NB4 (cell line): ENCODE measurements around the gene CLIP4.

ENCODE experiments used
- DNase-seq: peaks from one replicate; pipeline ENCODE4 v3.0.0; 2010; ENCODE audit warnings: low read depth
- H3K4me3 ChIP-seq: one replicate; pipeline ENCODE4 v1.5.1; 2011; ENCODE audit warnings: mild to moderate bottlenecking, low read depth, low read length, moderate library complexity
- CTCF ChIP-seq: IDR thresholded peaks from one replicate; pipeline ENCODE4 v1.5.1; 2012; ENCODE audit warnings: low read depth, low read length
- MAX ChIP-seq: IDR thresholded peaks from 2 replicates; pipeline ENCODE4 v1.6.1; 2011; ENCODE audit warnings: low read depth, low read length
- MYC ChIP-seq: IDR thresholded peaks from 2 replicates; pipeline ENCODE4 v1.6.1; 2011; ENCODE audit warnings: low read depth, low read length
- POLR2A ChIP-seq: IDR thresholded peaks from 2 replicates; pipeline ENCODE4 v1.6.1; 2011; ENCODE audit warnings: mild to moderate bottlenecking; ENCODE audit not compliant: insufficient read length; ENCODE audit errors: extremely low read depth

The CLIP4 gene

DNA sequence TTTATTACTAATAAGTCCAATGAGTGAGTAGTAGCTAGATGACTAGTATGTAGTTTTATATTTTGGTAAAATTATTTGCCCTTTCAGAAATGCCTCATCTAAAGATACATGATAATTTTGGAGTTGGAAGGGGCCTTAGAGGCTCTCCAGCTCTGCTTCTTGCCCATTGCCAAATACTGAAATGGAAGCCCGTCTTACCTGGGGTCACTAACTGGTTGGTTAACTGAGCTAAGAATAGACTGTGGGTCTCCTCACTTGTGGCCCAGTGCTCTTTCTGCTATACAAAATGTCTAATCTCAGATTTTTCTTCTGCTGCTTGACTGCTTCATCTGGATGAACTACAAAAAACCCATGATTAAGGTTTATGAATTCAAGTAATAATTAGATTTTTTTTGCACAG, 67.1 kb downstream of the CLIP4 start:
- DNase-seq: no peak
- TF ChIP-seq POLR2A (no peak), CTCF (no peak), MYC (no peak), MAX (no peak)
- no peak overlapping the region for H3K4me3 ChIP-seq

DNA sequence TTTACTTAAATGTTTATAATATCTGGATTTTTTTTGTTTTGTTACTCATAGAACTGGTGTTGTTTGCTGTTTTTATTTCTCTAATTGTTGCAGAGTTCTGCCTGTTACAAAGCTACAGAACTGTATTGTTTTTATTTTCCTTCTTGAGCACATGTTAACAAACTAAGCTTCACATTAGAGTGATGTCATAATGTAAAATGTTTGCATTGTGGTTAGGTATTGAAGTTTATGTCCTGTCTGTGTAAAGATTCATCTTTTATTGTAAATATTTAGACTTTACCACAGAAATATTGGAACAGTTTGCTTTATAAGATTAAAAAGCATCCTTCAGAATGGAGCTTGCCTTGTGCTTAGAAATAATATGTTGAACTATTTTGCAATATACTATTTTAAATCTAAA, 67.7 kb downstream of the CLIP4 start:
- DNase-seq: no peak
- TF ChIP-seq MAX (no peak), POLR2A (no peak), CTCF (no peak), MYC (no peak)

DNA sequence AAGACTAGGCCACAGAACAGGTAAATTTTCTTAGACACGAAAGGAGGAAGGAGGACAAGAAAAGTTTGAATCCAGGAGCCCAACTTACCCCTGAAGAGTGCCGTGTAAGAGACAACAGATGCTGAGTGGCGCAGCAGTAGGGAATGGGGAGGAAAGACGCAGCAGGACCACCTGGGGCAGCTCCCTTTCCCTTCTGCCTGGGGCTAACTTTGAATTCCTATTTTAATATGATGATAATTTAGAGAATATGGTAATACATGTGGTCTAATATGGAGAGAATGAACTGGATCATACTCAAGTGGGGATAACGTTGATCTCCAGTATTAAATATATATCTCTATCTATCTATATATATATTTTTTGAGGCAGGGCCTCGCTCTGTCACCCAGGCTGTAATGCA, 69.3 kb downstream of the CLIP4 start:
- no peak overlapping the region for H3K4me3 ChIP-seq
- TF ChIP-seq POLR2A (no peak), MAX (no peak), CTCF (no peak), MYC (no peak)
- DNase-seq: no peak

More for the DNA sequence above, 67.7 kb downstream of the CLIP4 start:
- no peak overlapping the region for H3K4me3 ChIP-seq

DNA sequence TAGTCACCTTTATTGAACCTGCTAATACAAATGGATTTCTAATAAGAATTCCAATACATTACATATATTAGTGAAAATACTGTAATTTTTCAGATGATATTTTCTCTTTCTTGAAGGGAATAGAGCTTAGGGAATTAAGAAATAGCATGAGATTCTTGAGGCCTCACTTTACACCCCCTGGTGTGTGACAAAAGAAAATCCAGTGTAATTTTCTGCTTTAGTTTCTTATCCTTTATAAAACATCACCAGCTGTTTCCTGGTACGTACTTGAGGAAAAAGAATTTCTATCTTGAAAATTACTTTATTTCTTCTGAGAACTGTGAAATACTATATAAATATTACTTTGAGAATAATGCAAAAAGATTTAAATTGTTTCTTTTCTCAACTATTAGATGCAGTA, 71.6 kb downstream of the CLIP4 start:
- TF ChIP-seq POLR2A (no peak), MYC (no peak), CTCF (no peak), MAX (no peak)
- no peak overlapping the region for H3K4me3 ChIP-seq
- no peak for DNase-seq

GRCh38 chr2:29187926-29188325, 72.7 kb downstream of the CLIP4 start:
- no peak overlapping the region for H3K4me3 ChIP-seq
- no peak for DNase-seq
- TF ChIP-seq POLR2A (no peak), MAX (no peak), CTCF (no peak), MYC (no peak)

- TF ChIP-seq MYC: no peak
- no peak for TF ChIP-seq POLR2A
- no peak for TF ChIP-seq CTCF
- TF ChIP-seq MAX: no peak
- no peak for DNase-seq
- no peak overlapping the region for H3K4me3 ChIP-seq
These were observed 73.8 kb downstream of the CLIP4 start for GRCh38 chr2:29189052-29189451.
